Endothelial cell (in vitro differentiated cells): ENCODE measurements around the gene ARIH2. TPM values are rescaled to one million over a fixed set of nuclear protein-coding genes. Genes with fewer than 3 reads are reported as not detected.
A peak's percentile ranks its signal among the peaks of the same experiment; 100 is the strongest.

Experiments used
- DNase-seq: peaks from one replicate; pipeline ENCODE4 v3.0.0; 2021; ENCODE audit warnings: low spot score
- H3K27ac Mint-ChIP-seq: one replicate; pipeline ENCODE4 v1.8.0; 2021; ENCODE audit warnings: mixed read lengths, inconsistent platforms; ENCODE audit not compliant: unreplicated experiment
- H3K27me3 Mint-ChIP-seq: one replicate; pipeline ENCODE4 v1.8.0; 2021; ENCODE audit warnings: mild to moderate bottlenecking, moderate library complexity, mixed read lengths, inconsistent platforms; ENCODE audit not compliant: unreplicated experiment
- H3K36me3 Mint-ChIP-seq: one replicate; pipeline ENCODE4 v1.8.0; 2021; ENCODE audit warnings: mild to moderate bottlenecking, low read depth, mixed read lengths, inconsistent platforms; ENCODE audit not compliant: unreplicated experiment
- H3K4me1 Mint-ChIP-seq: one replicate; pipeline ENCODE4 v1.8.0; 2021; ENCODE audit warnings: mild to moderate bottlenecking, mixed read lengths, inconsistent platforms; ENCODE audit not compliant: unreplicated experiment
- H3K4me3 Mint-ChIP-seq: one replicate; pipeline ENCODE4 v1.8.0; 2021; ENCODE audit warnings: mild to moderate bottlenecking, mixed read lengths, inconsistent platforms; ENCODE audit not compliant: unreplicated experiment
- H3K9me3 Mint-ChIP-seq: one replicate; pipeline ENCODE4 v1.8.0; 2021; ENCODE audit warnings: mixed read lengths, inconsistent platforms; ENCODE audit not compliant: unreplicated experiment
- CTCF ChIP-seq: fragments of 200-600 bp; sonication (generic); IDR thresholded peaks from one replicate; pipeline ENCODE4 v1.5.0; 2021; ENCODE audit warnings: antibody characterized with exemption; ENCODE audit not compliant: unreplicated experiment
- total RNA-seq: library from RNA; stranded (reverse); fragmentation: NEBNext Ultra II Directional; extraction: Animal tissue kit (Norgen Biotek cat#: 25700); gene quantifications from one replicate; pipeline ENCODE4 v1.2.1, GENCODE V29; 2021; ENCODE audit not compliant: unreplicated experiment

ARIH2 gene
- total RNA-seq, 1 donor from 2014 or later = 57.0 TPM

DNA sequence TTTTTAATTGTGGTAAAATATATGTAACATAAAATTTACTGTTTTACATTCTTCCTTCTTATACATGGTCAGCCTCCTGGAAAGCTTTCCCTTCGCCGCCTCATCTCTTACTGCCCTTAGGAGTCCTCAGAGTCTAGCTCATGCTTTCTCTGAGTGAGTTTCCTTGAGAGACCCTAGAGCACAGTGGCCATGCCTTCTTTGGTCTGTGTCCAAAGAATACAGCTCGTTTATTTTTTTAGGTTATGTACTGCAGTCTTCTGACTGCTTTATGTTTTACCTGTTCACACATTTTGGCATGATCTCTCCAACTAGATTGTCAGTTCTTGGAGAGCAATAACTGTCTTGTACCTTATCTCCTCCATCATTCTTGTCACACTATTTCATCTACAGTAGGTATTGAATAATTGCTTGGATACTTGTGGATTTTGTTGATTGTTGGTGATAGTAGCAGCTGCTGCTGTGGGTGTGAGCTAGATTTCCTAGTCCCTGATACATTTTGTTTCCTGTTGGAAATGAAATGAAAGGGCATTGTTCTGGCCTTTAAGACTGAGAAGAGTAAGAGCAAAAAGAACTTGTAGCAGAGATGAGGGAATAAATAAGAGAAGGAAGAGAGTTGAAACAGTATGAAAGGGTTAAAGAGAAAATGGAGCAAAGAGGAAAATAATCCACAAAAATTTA is 10.9 kb downstream of the ARIH2 start:
- H3K27ac Mint-ChIP-seq = peak overlapping the region; percentile 33
- TF ChIP-seq CTCF = no peak

DNA sequence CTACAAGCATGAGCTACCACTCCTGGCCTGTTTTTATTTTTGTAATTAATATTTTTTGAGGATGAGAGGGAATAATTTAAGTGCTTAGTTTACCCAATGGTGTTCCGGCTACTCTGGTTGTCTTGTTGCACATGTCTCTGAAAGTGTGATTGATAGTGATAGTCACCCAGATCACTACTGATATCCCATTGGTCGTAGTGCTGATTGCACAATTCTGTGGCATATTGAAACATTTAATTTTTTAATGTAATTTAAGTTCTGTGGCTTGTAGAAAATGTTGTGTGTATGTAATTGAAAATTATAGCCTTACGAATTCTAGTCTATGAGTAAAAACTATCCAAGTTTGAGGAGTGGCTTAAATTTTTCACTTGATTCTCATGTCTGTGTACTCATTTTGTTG is 11.9 kb downstream of the ARIH2 start:
- Mint-ChIP-seq H3K9me3 (no peaks in the 10 kb centered on the region), H3K4me3 (no peak overlapping the region), H3K27me3 (no peaks in the 10 kb centered on the region), H3K36me3 (peaks cover 29% of the 10 kb centered on the region), H3K27ac (no peak overlapping the region), H3K4me1 (peaks cover 18% of the 10 kb centered on the region)
- TF ChIP-seq CTCF = no peak
- DNase-seq = no peak

More for the DNA sequence above, 10.9 kb downstream of the ARIH2 start:
- no peaks in the 10 kb centered on the region for H3K27me3 Mint-ChIP-seq
- peaks cover 18% of the 10 kb centered on the region for H3K4me1 Mint-ChIP-seq
- H3K36me3 Mint-ChIP-seq = peaks cover 23% of the 10 kb centered on the region
- DNase-seq = no peak
- H3K4me3 Mint-ChIP-seq = no peak overlapping the region
- no peaks in the 10 kb centered on the region for H3K9me3 Mint-ChIP-seq

- DNase-seq = no peak
- H3K36me3 Mint-ChIP-seq = peaks cover 23% of the 10 kb centered on the region
- TF ChIP-seq CTCF = no peak
These were observed 13.4 kb downstream of the ARIH2 start for GRCh38 chr3:48931944-48932580.

DNA sequence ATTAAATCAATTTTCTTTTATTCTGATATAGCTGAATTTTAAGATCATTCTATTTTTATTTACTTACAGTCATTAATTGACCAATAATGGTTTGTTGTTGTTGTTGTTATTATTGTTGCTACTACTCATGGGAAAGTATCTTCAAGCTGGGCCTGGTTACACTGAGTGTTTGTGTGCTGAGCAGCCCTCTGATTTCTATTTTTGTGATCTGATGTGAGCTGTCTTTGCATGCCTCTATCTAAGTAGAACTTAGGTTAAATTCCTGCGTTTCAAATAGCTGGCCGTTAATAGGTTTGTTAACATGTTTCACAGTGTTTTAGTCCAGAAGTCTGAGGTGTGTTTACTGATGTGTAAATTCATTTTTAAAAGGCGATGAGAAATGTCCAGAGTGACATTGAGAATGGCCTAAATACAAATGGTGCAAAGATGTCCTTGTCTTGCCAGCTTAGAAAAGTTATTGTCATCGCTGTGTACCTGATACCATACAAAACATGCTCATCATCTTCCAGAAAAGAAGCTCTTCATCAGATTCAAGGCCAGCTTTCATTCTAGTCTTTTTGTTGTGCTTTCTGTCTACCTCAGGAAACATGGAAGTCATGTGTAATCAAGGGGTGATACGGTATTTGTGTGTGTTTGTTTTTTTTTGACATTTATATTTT is 15.8 kb downstream of the ARIH2 start:
- no peak for TF ChIP-seq CTCF
- Mint-ChIP-seq H3K27ac (no peak overlapping the region), H3K36me3 (peaks cover 19% of the 10 kb centered on the region), H3K4me3 (no peak overlapping the region), H3K9me3 (no peaks in the 10 kb centered on the region), H3K4me1 (peaks cover 6% of the 10 kb centered on the region), H3K27me3 (no peaks in the 10 kb centered on the region)
- no peak for DNase-seq

More at GRCh38 chr3:48931944-48932580, 13.4 kb downstream of the ARIH2 start:
- H3K4me3 Mint-ChIP-seq = no peak overlapping the region
- H3K9me3 Mint-ChIP-seq = no peaks in the 10 kb centered on the region
- no peaks in the 10 kb centered on the region for H3K27me3 Mint-ChIP-seq
- no peak overlapping the region for H3K27ac Mint-ChIP-seq
- H3K4me1 Mint-ChIP-seq = peaks cover 18% of the 10 kb centered on the region

GRCh38 chr3:48935530-48935929 is 16.9 kb downstream of the ARIH2 start:
- Mint-ChIP-seq H3K4me1 (no peaks in the 10 kb centered on the region), H3K9me3 (no peaks in the 10 kb centered on the region), H3K27ac (no peak overlapping the region), H3K27me3 (no peaks in the 10 kb centered on the region), H3K4me3 (no peak overlapping the region), H3K36me3 (peaks cover 19% of the 10 kb centered on the region)
- no peak for DNase-seq
- no peak for TF ChIP-seq CTCF
